Transverse colon (tissue), 4 donors: ENCODE measurements around the gene ATP13A2. TPM values are rescaled to one million over a fixed set of nuclear protein-coding genes. Genes with fewer than 3 reads are reported as not detected.

Source experiments
- DNase-seq: peaks from one replicate; pipeline ENCODE4 v3.0.0-alpha.2; 2019
- H3K27ac ChIP-seq, 4 donors: fragments of 200-600 bp; sonication (generic); 2 replicates each; pipeline ENCODE4 v1.5.1; 2016 to 2018; ENCODE audit warnings: inconsistent platforms in 4 of 4
- H3K27me3 ChIP-seq: fragments of 200-600 bp; sonication (generic); 2 replicates; pipeline ENCODE4 v1.5.1; 2017; ENCODE audit warnings: inconsistent platforms
- H3K36me3 ChIP-seq, 4 donors: fragments of 200-600 bp; sonication (generic); 2 replicates each; pipeline ENCODE4 v1.5.1; 2017 to 2019; ENCODE audit warnings: inconsistent platforms in 4 of 4
- H3K4me1 ChIP-seq, 4 donors: fragments of 200-600 bp; sonication (generic); 2 replicates each; pipeline ENCODE4 v1.5.1; 2017 to 2020; ENCODE audit warnings: inconsistent platforms in 4 of 4
- H3K4me3 ChIP-seq, 4 donors: fragments of 200-600 bp; sonication (generic); 1 replicate in 1 of 4; 2 replicates in 3 of 4; pipeline versions ENCODE4 v1.5.1 to v1.6.1; 2017 to 2019; ENCODE audit warnings: inconsistent platforms in 4 of 4
- H3K9me3 ChIP-seq, 2 donors: fragments of 200-600 bp; sonication (generic); 2 replicates each; pipeline ENCODE4 v1.5.1; 2017 to 2019; ENCODE audit warnings: inconsistent platforms in 2 of 2
- CTCF ChIP-seq, 5 experiments: fragments of 200-600 bp in 3 of 5; fragments of 450-650 bp in 2 of 5; sonication (generic) in 3 of 5; IDR thresholded peaks; 1 replicate in 2 of 5; 2 replicates in 3 of 5; pipeline ENCODE4 v1.5.1; 2016 to 2017; ENCODE audit warnings: antibody characterized with exemption in 5 of 5, inconsistent platforms in 3 of 5, mild to moderate bottlenecking in 2 of 5, moderate library complexity in 1 of 5
- EP300 ChIP-seq: sonication (generic); formaldehyde crosslinking; IDR thresholded peaks from one replicate; pipeline ENCODE4 v1.6.1; 2017; ENCODE audit warnings: antibody characterized with exemption, low read depth
- POLR2A ChIP-seq: fragments of 450-650 bp; IDR thresholded peaks from one replicate; pipeline ENCODE4 v1.6.1; 2016; ENCODE audit warnings: antibody characterized with exemption, mild to moderate bottlenecking, moderate library complexity
- POLR2AphosphoS5 ChIP-seq, 3 donors: sonication (generic); formaldehyde crosslinking; IDR thresholded peaks; one replicate each; pipeline ENCODE4 v1.6.1; 2016; ENCODE audit warnings: antibody characterized with exemption in 3 of 3
- WGBS, 2 donors: methylation state at CpG; one replicate each; pipeline ENCODE4 v1.1.5; 2018; ENCODE audit warnings: low coverage in 1 of 2; 5-methylcytosine and 5-hydroxymethylcytosine counted together
- in situ Hi-C, 4 donors: fragments of 200-750 bp; cut with MboI; loops; one replicate each; pipeline versions ENCODE4 v1.15.0 to v1.15.1; 2017; ENCODE audit warnings: low sequenced_read_pairs in 3 of 4, low pct_ligation_motif_present in 1 of 4, low pct_unique_long_range_greater_than_20kb in 1 of 4
- intact Hi-C: fragments of 100-400 bp; cut with DNase I; formaldehyde crosslinking; loops from one replicate; pipeline ENCODE4 v1.15.1; 2023; ENCODE audit warnings: low total_unique reads
- total RNA-seq, 4 donors: library from RNA; depleted of rRNA; stranded (reverse); fragments of >200 nt; gene quantifications; one replicate each; pipeline ENCODE4 v1.1.0, GENCODE V29; 2016

ATP13A2 gene
- total RNA-seq, 4 donors from 2014 or later = 34.4 to 70.8 (median 60.9) TPM

GRCh38 chr1:16975211-16975610 is 36.5 kb downstream of the ATP13A2 start:
- no peaks in the 10 kb centered on the region for H3K36me3 ChIP-seq
- H3K4me1 ChIP-seq = peaks cover 3 to 25% (median 16%) of the 10 kb centered on the region in 4 donors
- H3K4me3 ChIP-seq = no peak overlapping the region
- 40 to 84% methylated on average over 1 to 14 of the region's 14 CpGs for WGBS, 2 donors
- in situ Hi-C loops (no loop called here), intact Hi-C loops (no loop called here)
- peaks cover 14% of the 10 kb centered on the region for H3K27me3 ChIP-seq
- TF ChIP-seq CTCF (IDR thresholded peaks at IDR 0.05) = no peak
- no peak for TF ChIP-seq POLR2AphosphoS5 (IDR thresholded peaks at IDR 0.05)
- no peak for TF ChIP-seq EP300
- TF ChIP-seq POLR2A = no peak
- no peak overlapping the region for H3K27ac ChIP-seq
- DNase-seq = no peak
- H3K9me3 ChIP-seq = no peaks in the 10 kb centered on the region

- H3K27me3 ChIP-seq = no peaks in the 10 kb centered on the region
- H3K4me1 ChIP-seq = peaks cover under 1 to 12% (median 4%) of the 10 kb centered on the region in 4 donors
- intact Hi-C loops (no loop called here), in situ Hi-C loops (no loop called here)
- H3K4me3 ChIP-seq = no peak overlapping the region
- WGBS, 2 donors = 88% methylated on average over 9 of the region's 9 CpGs; no CpG with 5 or more reads in 1 of the 2 donors
- TF ChIP-seq POLR2A (no peak), CTCF (IDR thresholded peaks at IDR 0.05) (no peak), POLR2AphosphoS5 (IDR thresholded peaks at IDR 0.05) (no peak), EP300 (no peak)
- no peaks in the 10 kb centered on the region for H3K9me3 ChIP-seq
- H3K36me3 ChIP-seq = no peaks in the 10 kb centered on the region
- no peak overlapping the region for H3K27ac ChIP-seq
- DNase-seq = no peak
Measured at GRCh38 chr1:16973215-16973614, 38.5 kb downstream of the ATP13A2 start.

DNA sequence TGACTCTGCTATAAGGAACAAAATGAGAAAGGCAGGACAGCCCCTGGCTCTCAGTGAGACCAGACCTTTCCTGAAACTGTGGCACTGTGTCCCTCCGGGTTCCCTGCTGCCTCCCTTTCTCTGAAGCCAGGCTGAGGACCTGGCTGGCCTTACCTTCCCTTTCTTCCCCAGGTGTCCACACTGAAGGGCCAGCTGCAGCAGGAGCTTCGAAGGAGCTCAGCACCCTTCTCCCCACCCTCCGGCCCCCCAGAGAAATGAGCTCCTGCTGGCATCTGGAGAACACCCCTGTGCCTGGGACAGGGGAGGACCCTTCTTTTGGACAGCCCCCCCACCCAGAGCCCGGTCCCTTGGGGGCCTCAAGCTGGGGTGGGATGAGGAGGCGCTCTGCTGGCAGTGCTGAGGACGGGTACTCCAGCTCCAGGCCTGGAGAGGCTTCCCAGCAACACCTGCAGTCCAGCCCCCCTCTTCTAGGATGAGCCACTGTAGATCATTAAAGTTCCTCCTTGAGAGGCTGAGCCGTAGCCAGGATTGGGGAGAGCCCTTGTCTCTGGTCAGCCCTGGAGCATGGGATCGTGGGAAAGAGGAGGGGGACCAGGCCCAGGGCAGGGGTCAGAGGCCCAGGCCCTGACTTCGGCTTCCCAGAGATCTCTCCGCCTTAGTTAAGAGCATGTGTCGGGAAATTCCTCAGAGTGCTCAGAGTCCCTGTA is 39.4 kb downstream of the ATP13A2 start:
- H3K36me3 ChIP-seq = no peaks in the 10 kb centered on the region
- H3K27me3 ChIP-seq = no peaks in the 10 kb centered on the region
- in situ Hi-C loops = no loop called here
- H3K27ac ChIP-seq = peak overlapping the region in 1 of 4 donors; percentile 17
- no peak for TF ChIP-seq POLR2A
- no peak for TF ChIP-seq POLR2AphosphoS5 (IDR thresholded peaks at IDR 0.05)
- TF ChIP-seq EP300 = no peak
- TF ChIP-seq CTCF (IDR thresholded peaks at IDR 0.05) = no peak
- intact Hi-C loops = no loop called here
- DNase-seq = no peak
- 83% methylated on average over 11 of the region's 11 CpGs; no CpG with 5 or more reads in 1 of the 2 donors for WGBS, 2 donors
- peaks cover 0 to 10% (median 3%) of the 10 kb centered on the region in 4 donors for H3K4me1 ChIP-seq
- no peak overlapping the region for H3K4me3 ChIP-seq
- no peaks in the 10 kb centered on the region for H3K9me3 ChIP-seq

- Histone ChIP-seq H3K4me1 (peaks cover 0 to 13% (median 9%) of the 10 kb centered on the region in 4 donors), H3K27me3 (no peaks in the 10 kb centered on the region), H3K9me3 (no peaks in the 10 kb centered on the region), H3K36me3 (no peaks in the 10 kb centered on the region), H3K4me3 (no peak overlapping the region), H3K27ac (peak overlapping the region in 1 of 4 donors; percentile 17)
- in situ Hi-C loops (no loop called here), intact Hi-C loops (no loop called here)
- TF ChIP-seq EP300 = no peak
- no peak for TF ChIP-seq POLR2A
- no peak for TF ChIP-seq POLR2AphosphoS5 (IDR thresholded peaks at IDR 0.05)
- TF ChIP-seq CTCF (IDR thresholded peaks at IDR 0.05) = no peak
- WGBS, 2 donors = 56 to 58% methylated on average over 3 to 26 of the region's 28 CpGs
- no peak for DNase-seq
Measured at GRCh38 chr1:16971341-16972188, 40.2 kb downstream of the ATP13A2 start.
